GM12878 (cell line): Measurements from ENCODE around the gene CCDC3. TPM values are rescaled to one million over a fixed set of nuclear protein-coding genes. Genes with fewer than 3 reads are reported as not detected.

Experiments
- ATAC-seq: fragments of 200-7000 bp; cut with Tn5 transposase; 3 replicates; pipeline ENCODE4 v1.9.1; 2020; ENCODE audit warnings: mild to moderate bottlenecking, moderate library complexity
- BruUV-seq: library from RNA; stranded (reverse); fragments of 400-500 nt; replicated peaks from 2 replicates; lab custom pipeline; 2021; lab: Mats Ljungman, UMichigan
- CTCF ChIA-PET: fragments of 300-600 bp; sonication (Branson Sonifier 250); formaldehyde crosslinking; extraction: SDS; loops from one replicate; lab custom pipeline; 2021; ENCODE audit warnings: inconsistent platforms; lab: Yijun Ruan, JAX
- POLR2A ChIA-PET: fragments of 350-600 bp; formaldehyde crosslinking; extraction: SDS; loops from one replicate; lab custom pipeline; 2021; ENCODE audit warnings: inconsistent platforms; lab: Charles Lee
- RAD21 ChIA-PET: fragments of 300-600 bp; sonication (Branson Sonifier 250); formaldehyde crosslinking; loops from one replicate; lab custom pipeline; 2023; ENCODE audit warnings: antibody characterized with exemption; ENCODE audit not compliant: unreplicated experiment; lab: Charles Lee
- SMC1A ChIA-PET: fragments of 300-600 bp; sonication (Branson Sonifier 250); formaldehyde crosslinking; loops from one replicate; lab custom pipeline; 2023; ENCODE audit not compliant: unreplicated experiment, uncharacterized antibody; lab: Charles Lee
- DNase-seq: peaks from one replicate; pipeline ENCODE4 v3.0.0-alpha.2; 2011; ENCODE audit warnings: low read depth, low spot score
- FAIRE-seq: peaks from 3 replicates; lab custom pipeline; 2011; peaks lifted over from hg19 to GRCh38; lab: Jason Lieb, UNC
- H2AFZ ChIP-seq: 2 replicates; pipeline ENCODE4 v1.6.0; 2011; ENCODE audit warnings: low read depth, low read length, control low read depth; ENCODE audit not compliant: control insufficient read depth
- H3K27ac ChIP-seq: 2 replicates; pipeline ENCODE4 v1.5.1; 2011; ENCODE audit warnings: control low read depth; ENCODE audit not compliant: control insufficient read depth, insufficient read depth
- H3K27me3 ChIP-seq, 2 experiments: replicated peaks in 1 of 2; 2 replicates each; pipeline versions ENCODE4 v1.6.0 to v1.6.1; 2011; ENCODE audit warnings: low read length in 1 of 2; ENCODE audit not compliant: control insufficient read depth in 2 of 2, insufficient read depth in 2 of 2
- H3K36me3 ChIP-seq, 2 experiments: 2 replicates each; pipeline ENCODE4 v1.5.1; 2011; ENCODE audit warnings: low read length in 1 of 2; ENCODE audit not compliant: control insufficient read depth in 2 of 2, insufficient read depth in 2 of 2
- H3K4me1 ChIP-seq: 2 replicates; pipeline ENCODE4 v1.6.1; 2011; ENCODE audit warnings: mild to moderate bottlenecking, low read length, moderate library complexity, mixed read lengths; ENCODE audit not compliant: control insufficient read depth, insufficient read depth
- H3K4me2 ChIP-seq: 2 replicates; pipeline ENCODE4 v1.6.0; 2011; ENCODE audit warnings: control low read depth; ENCODE audit not compliant: control insufficient read depth, insufficient read depth
- H3K4me3 ChIP-seq: fragments of 200-600 bp; sonication (generic); 2 replicates; pipeline ENCODE4 v1.5.1; 2016
- H3K79me2 ChIP-seq: 2 replicates; pipeline ENCODE4 v1.6.0; 2011; ENCODE audit warnings: low read length; ENCODE audit not compliant: control insufficient read depth, insufficient read depth
- H3K9ac ChIP-seq: 2 replicates; pipeline ENCODE4 v1.8.0; 2011; ENCODE audit warnings: low read length, control low read depth, mixed read lengths; ENCODE audit not compliant: control insufficient read depth, insufficient read depth
- H3K9me3 ChIP-seq: replicated peaks from 3 replicates; pipeline ENCODE4 v1.5.1; 2011; ENCODE audit warnings: mild to moderate bottlenecking, low read length; ENCODE audit not compliant: control insufficient read depth, insufficient read depth
- H4K20me1 ChIP-seq: 2 replicates; pipeline ENCODE4 v1.6.0; 2011; ENCODE audit not compliant: control insufficient read depth, insufficient read depth
- ATF7 ChIP-seq: fragments of 450-650 bp; IDR thresholded peaks from 2 replicates; pipeline ENCODE4 v1.6.1; 2016; ENCODE audit warnings: low read depth, mild to moderate bottlenecking
- CHD4 ChIP-seq: fragments of 200-600 bp; sonication (generic); IDR thresholded peaks from 2 replicates; pipeline ENCODE4 v1.6.1; 2016; ENCODE audit warnings: mild to moderate bottlenecking
- CREB1 ChIP-seq: IDR thresholded peaks from 2 replicates; pipeline ENCODE4 v1.6.1; 2012; ENCODE audit warnings: low read depth, mild to moderate bottlenecking, inconsistent platforms
- GATAD2B ChIP-seq: fragments of 450-650 bp; conservative IDR thresholded peaks from 2 replicates; pipeline ENCODE4 v1.6.1; 2017; ENCODE audit warnings: low read depth, mild to moderate bottlenecking, moderate library complexity
- IKZF2 ChIP-seq, 2 experiments: fragments of 450-650 bp; IDR thresholded peaks; 2 replicates each; pipeline ENCODE4 v1.6.1; 2017; ENCODE audit warnings: mild to moderate bottlenecking in 2 of 2, moderate library complexity in 2 of 2
- IRF4 ChIP-seq: IDR thresholded peaks from 2 replicates; pipeline ENCODE4 v1.6.1; 2011; ENCODE audit warnings: low read depth, low read length
- KLF5 ChIP-seq: fragments of 450-650 bp; IDR thresholded peaks from 2 replicates; pipeline ENCODE4 v1.6.1; 2014; ENCODE audit warnings: mild to moderate bottlenecking; ENCODE audit not compliant: partially characterized antibody
- LARP7 ChIP-seq: fragments of 450-650 bp; IDR thresholded peaks from 2 replicates; pipeline ENCODE4 v1.6.1; 2017; ENCODE audit warnings: mild to moderate bottlenecking
- NR2F1 ChIP-seq: fragments of 450-650 bp; conservative IDR thresholded peaks from 2 replicates; pipeline ENCODE4 v1.6.1; 2017; ENCODE audit warnings: mild to moderate bottlenecking
- RB1 ChIP-seq: fragments of 450-650 bp; formaldehyde crosslinking; IDR thresholded peaks from 2 replicates; pipeline ENCODE4 v1.6.1; 2017; ENCODE audit warnings: mild to moderate bottlenecking, borderline replicate concordance
- SMAD5 ChIP-seq: IDR thresholded peaks from 2 replicates; pipeline ENCODE4 v1.6.1; 2016; ENCODE audit warnings: antibody characterized with exemption, low read depth
- SMARCA5 ChIP-seq: fragments of 450-650 bp; IDR thresholded peaks from 2 replicates; pipeline ENCODE4 v1.6.1; 2017; ENCODE audit warnings: mild to moderate bottlenecking
- SP1 ChIP-seq: IDR thresholded peaks from one replicate; pipeline ENCODE4 v1.6.1; 2011; ENCODE audit warnings: low read depth, low read length
- ZBTB11 ChIP-seq: fragments of 450-650 bp; formaldehyde crosslinking; IDR thresholded peaks from 2 replicates; pipeline ENCODE4 v1.5.0; 2022; ENCODE audit warnings: mild to moderate bottlenecking, missing genetic modification characterization
- WGBS: methylation state at CpG from one replicate; pipeline ENCODE4 v1.1.6; 2016; ENCODE audit warnings: low lambda C conversion rate; ENCODE audit not compliant: insufficient replicate concordance, insufficient coverage; ENCODE audit errors: missing lambda C conversion rate; 5-methylcytosine and 5-hydroxymethylcytosine counted together
- in situ Hi-C: fragments of 300-500 bp; cut with MboI; formaldehyde crosslinking; loops from 9 replicates; pipeline ENCODE4 v1.14.3; 2018; ENCODE audit warnings: mixed read lengths
- intact Hi-C: fragments of 100-400 bp; cut with micrococcal nuclease; formaldehyde crosslinking; loops from one replicate; pipeline ENCODE4 v1.14.2; 2022; ENCODE audit not compliant: unreplicated experiment
- polyA plus RNA-seq, 11 experiments: library from polyadenylated mRNA; depleted of rRNA in 4 of 11; unstranded in 6 of 11; stranded (reverse) in 5 of 11; fragments of >200 nt; fragmentation: Nextera tagmentation in 4 of 11; fragmentation: Illumina TruSeq in 1 of 11; extraction: Ambion mirVana in 4 of 11; extraction: Trizol in 1 of 11; gene quantifications; 1 replicate in 1 of 11; 2 replicates in 10 of 11; pipeline versions ENCODE4 v1.2.1 to v1.2.3, GENCODE V29; 2011 to 2016; ENCODE audit warnings: inconsistent platforms in 2 of 11, missing spikeins in 2 of 11, low read depth in 1 of 11
- total RNA-seq, 4 experiments: library from RNA; depleted of rRNA in 3 of 4; stranded (reverse); fragments of >200 nt in 3 of 4; fragmentation: Illumina TruSeq in 1 of 4; extraction: Trizol in 1 of 4; gene quantifications; 2 replicates each; pipeline versions ENCODE4 v1.2.1 to v1.2.3, GENCODE V29; 2013 to 2021

CCDC3 gene
- total and polyA plus RNA-seq, 10 of the 15 experiments (the other 5 are each of a cell fraction or from before 2014, with no cell fraction given) = 0.08 TPM; not detected in 9

DNA sequence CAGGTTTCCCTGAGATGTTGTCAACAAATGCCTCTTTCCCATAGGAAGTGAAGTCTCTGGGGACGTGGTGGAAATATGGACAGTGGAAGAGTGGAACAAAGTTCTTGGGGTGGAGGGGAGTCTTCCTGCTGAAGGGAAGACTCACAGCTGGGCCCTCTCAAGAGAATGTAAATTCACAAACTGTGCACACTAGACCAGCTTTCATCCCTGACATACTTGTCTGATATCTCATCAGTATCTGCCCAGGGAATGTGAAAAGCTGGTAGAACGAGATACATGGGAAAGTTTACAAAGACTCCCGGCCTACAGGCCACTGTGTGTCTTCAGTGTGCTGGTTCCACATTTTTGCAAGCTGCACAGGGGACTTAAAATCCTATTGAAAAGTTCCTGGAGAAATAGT lies 16.7 kb upstream of the CCDC3 start:
- BruUV-seq = no TSS peak
- 1% methylated on average over 3 of the region's 3 CpGs for WGBS
- H3K4me3 ChIP-seq = no peak overlapping the region
- no peaks in the 10 kb centered on the region for H3K36me3 ChIP-seq
- FAIRE-seq (no peak), ATAC-seq (no peak), DNase-seq (no peak)
- no peaks in the 10 kb centered on the region for H3K79me2 ChIP-seq
- H3K4me2 ChIP-seq = no peak overlapping the region
- ChIA-PET CTCF (no interaction called here), SMC1A (no interaction called here), RAD21 (no interaction called here), POLR2A (no interaction called here)
- no peak overlapping the region for H3K27ac ChIP-seq
- H3K4me1 ChIP-seq = no peaks in the 10 kb centered on the region
- TF ChIP-seq LARP7 (no peak), SP1 (no peak), SMAD5 (no peak), ZBTB11 (CRISPR knock-in tag) (no peak), IKZF2 (IDR thresholded peaks at IDR 0.05) (no peak), IRF4 (no peak), GATAD2B (no peak), RB1 (no peak), CREB1 (no peak), KLF5 (no peak), CHD4 (no peak), ATF7 (no peak), SMARCA5 (no peak), NR2F1 (no peak)
- in situ Hi-C loops = no loop called here
- H3K9ac ChIP-seq = no peak overlapping the region
- no peaks in the 10 kb centered on the region for H3K27me3 ChIP-seq
- intact Hi-C loops = no loop called here
- no peaks in the 10 kb centered on the region; the same call in 2 of the 3 replicates for H3K9me3 ChIP-seq
- no peak overlapping the region for H2AFZ ChIP-seq
- no peaks in the 10 kb centered on the region for H4K20me1 ChIP-seq
